H1 (cell line): ENCODE results near the gene MEGF11. TPM values are rescaled to one million over a fixed set of nuclear protein-coding genes. Genes with fewer than 3 reads are reported as not detected.

Source experiments
- BRCA1 ChIP-seq: IDR thresholded peaks from 2 replicates; pipeline ENCODE4 v1.6.1; 2012; ENCODE audit warnings: low read depth, low read length, improper control_type of control experiment
- HDAC6 ChIP-seq: IDR thresholded peaks from one replicate; pipeline ENCODE4 v1.7.1; 2012; ENCODE audit warnings: low read depth, mild to moderate bottlenecking, inconsistent platforms, low read length, moderate library complexity
- JUN ChIP-seq: IDR thresholded peaks from 2 replicates; pipeline ENCODE4 v1.6.1; 2011; ENCODE audit warnings: low read depth, mild to moderate bottlenecking, improper control_type of control experiment, low read length
- RNF2 ChIP-seq: fragments of 200-900, 300-1000 bp; sonication (generic); IDR thresholded peaks from 2 replicates; pipeline ENCODE4 v1.7.1; 2016; ENCODE audit warnings: borderline replicate concordance, low read depth, mild to moderate bottlenecking, antibody characterized with exemption, low read length; ENCODE audit not compliant: poor library complexity, severe bottlenecking; ENCODE audit errors: missing control alignments
- polyA plus RNA-seq, 7 experiments: library from polyadenylated mRNA; depleted of rRNA in 3 of 7; stranded (reverse) in 5 of 7; unstranded in 2 of 7; fragments of >200 nt in 5 of 7; fragments of 200-250 nt in 2 of 7; gene quantifications; 1 replicate in 5 of 7; 2 replicates in 1 of 7; 4 replicates in 1 of 7; pipeline versions ENCODE4 v1.2.1 to v1.2.3, GENCODE V29; 2011 to 2013; ENCODE audit warnings: missing spikeins in 2 of 7, mixed read lengths in 2 of 7
- total RNA-seq: library from RNA; stranded (reverse); fragmentation: NEBNext Ultra II Directional; extraction: Animal tissue kit (Norgen Biotek cat#: 25700); gene quantifications from 2 replicates; pipeline ENCODE4 v1.2.1, GENCODE V29; 2021
- TF ChIP-seq, protein P1 (sequence below): IDR thresholded peaks from 2 replicates; pipeline ENCODE4 v1.6.1; 2012; ENCODE audit warnings: inconsistent platforms

Gene MEGF11
- total and polyA plus RNA-seq, 2 of the 8 experiments (the other 6 are each of a cell fraction or from before 2014, with no cell fraction given) = 4.4 to 4.8 TPM

GRCh38 chr15:66138892-66139590, 114.5 kb downstream of the MEGF11 start (continued):
- TF ChIP-seq, protein P1, sequence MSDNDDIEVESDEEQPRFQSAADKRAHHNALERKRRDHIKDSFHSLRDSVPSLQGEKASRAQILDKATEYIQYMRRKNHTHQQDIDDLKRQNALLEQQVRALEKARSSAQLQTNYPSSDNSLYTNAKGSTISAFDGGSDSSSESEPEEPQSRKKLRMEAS = no peak
- TF ChIP-seq JUN = no peak
- no peak for TF ChIP-seq BRCA1
- no peak for TF ChIP-seq RNF2
- no peak for TF ChIP-seq HDAC6
